T1000 (cell line): ENCODE measurements around the gene ST3GAL2.
"Not testable (repeated sequence)": the region's sequence is repeated elsewhere in the genome, so short reads cannot be mapped to it uniquely, and the experiment has no call there.

ENCODE experiments used
- DNase-seq: peaks from one replicate; lab custom pipeline; 2025; ENCODE audit warnings: mixed read lengths; lab: John Stamatoyannopoulos, UW

The ST3GAL2 gene

DNA sequence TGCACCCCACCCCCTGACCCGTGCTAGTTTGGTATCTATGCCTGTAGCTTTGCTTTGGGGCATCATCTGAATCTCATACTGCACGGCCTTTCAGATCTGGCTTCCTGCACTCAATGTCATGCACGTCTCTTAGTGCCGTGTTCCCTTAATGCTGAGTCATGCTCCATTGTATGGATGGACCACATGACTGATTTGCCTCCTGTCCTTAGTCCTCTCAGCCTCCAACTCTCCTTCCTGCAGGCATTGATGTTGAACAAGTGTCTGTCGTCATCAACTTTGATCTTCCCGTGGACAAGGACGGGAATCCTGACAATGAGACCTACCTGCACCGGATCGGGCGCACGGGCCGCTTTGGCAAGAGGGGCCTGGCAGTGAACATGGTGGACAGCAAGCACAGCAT is 106.2 kb downstream of the ST3GAL2 start:
- DNase-seq: not testable (repeated sequence)

DNA sequence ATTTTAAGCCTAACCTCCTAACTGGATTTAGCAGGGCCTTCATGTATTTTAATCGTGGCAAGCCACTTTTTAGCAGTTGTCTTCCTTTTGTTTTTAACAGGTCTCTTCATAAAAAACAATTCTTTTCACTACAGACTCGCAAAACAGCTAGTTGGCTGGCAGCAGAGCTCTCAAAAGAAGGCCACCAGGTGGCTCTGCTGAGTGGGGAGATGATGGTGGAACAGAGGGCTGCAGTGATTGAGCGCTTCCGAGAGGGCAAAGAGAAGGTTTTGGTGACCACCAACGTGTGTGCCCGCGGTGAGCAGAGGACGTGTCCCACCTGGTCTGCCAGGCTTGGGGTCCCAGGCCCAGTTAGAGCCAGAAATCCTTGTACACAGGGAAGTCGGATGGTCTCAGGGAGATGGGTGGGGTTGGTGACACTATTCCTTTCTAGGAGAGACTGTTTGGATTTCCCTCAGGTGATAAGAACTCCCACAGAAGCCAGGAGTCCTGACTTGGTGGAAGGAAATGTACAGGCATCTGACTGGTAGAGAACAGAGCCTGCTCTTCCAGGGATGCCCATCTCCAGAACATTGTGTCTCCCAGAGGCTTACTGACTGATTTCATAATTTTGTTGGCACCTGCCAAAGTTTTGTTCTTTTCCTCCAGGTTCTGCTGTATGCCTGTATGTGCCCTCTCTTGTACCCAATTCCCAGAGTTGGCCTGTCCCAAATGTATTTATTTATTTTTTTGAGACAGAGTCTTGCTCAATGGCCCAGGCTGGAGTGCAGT is 107.1 kb downstream of the ST3GAL2 start:
- no peak for DNase-seq

DNA sequence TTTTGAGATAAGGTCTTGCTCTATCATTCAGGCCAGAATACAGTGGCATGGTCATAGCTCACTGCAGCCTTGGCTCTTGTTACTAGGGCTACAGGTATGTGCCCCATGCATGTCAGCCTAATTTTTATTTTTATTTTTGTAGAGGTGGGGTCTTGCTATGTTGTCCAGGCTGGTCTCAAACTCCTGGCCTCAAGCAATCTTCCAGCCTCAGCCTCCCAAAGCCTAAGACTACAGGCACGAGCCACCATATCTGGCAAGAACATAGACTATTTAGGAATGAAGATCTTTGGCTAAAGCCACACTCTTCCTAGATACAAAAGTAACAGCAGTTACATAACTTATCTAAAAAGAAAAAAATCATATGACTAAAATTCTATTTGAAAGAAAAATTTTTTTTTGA is 107.8 kb downstream of the ST3GAL2 start:
- no peak for DNase-seq
